Fibroblast of gingiva (primary cell): Measurements from ENCODE around the gene DCD.
"Not testable (repeated sequence)": the region's sequence is repeated elsewhere in the genome, so short reads cannot be mapped to it uniquely, and the experiment has no call there.

Experiments
- DNase-seq: peaks from one replicate; pipeline ENCODE4 v3.0.0-alpha.2; 2011; ENCODE audit warnings: low read depth

DCD gene, protein sequence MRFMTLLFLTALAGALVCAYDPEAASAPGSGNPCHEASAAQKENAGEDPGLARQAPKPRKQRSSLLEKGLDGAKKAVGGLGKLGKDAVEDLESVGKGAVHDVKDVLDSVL

GRCh38 chr12:54648265-54648664 lies at the start of gene DCD:
TSS of gene DCD (minus strand) at chr12:54648365. CDS start at chr12:54648303, 62 bp downstream.
- DNase-seq, result no peak

- DNase-seq, result no peak
Measured at GRCh38 chr12:54697851-54698250, 49.7 kb upstream of the DCD start.

GRCh38 chr12:54692353-54692752 lies 44.2 kb upstream of the DCD start:
- no peak for DNase-seq

- no peak for DNase-seq
Measured at GRCh38 chr12:54689984-54690383, 41.8 kb upstream of the DCD start.

- DNase-seq, result no peak
Measured at GRCh38 chr12:54689034-54689372, 40.8 kb upstream of the DCD start.

GRCh38 chr12:54688309-54689033 lies 40.3 kb upstream of the DCD start:
- no peak for DNase-seq

DNA sequence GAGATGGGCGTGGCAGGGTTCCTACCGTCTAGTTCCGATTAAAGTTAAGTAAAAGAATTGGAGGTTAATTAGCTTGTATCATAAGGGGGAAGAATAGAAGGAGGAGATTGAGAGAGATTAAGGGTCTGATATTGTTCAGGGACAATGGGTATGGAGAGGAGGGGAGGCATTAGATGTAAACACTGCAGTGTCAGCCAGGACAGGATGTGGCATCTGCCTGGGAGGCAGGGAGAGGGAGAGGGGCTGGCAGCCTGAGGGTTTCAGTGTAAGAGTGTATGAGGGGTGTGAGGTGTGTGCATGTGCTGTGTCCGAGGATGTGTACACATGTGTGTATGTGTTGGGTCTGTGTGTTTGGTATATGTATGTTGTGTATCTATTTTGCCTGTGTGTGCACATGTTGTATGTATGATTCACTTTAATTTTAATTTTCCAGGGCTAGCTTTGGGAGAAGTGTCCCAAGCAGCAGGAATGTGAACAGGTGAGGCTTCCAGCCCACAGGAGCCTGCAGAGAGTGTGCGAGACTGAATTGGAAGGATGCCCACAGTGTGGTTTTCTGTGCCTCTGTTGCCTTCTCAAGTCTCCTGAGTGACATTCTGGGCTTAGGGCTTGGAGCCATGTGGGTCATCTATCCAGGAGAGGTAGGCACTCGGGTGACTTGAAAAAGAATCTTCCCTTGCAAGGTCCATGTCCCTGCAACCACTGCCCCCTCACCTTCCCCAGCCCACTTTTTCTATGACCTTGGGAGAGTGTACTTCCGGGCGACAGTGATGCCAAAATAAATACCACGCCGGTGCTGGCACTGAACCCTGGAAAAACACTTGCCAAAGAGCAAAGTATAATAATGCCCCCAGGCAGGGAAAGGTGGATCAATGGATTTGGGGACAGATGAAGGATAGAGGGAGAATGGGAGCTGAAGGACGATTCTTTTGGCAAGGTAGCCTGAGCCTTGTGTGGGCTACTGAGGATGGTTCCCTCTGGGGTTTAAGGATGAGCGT lies 36.8 kb upstream of the DCD start:
- no peak for DNase-seq

GRCh38 chr12:54683398-54683797 lies 35.2 kb upstream of the DCD start:
- no peak for DNase-seq

GRCh38 chr12:54682674-54683073 lies 34.5 kb upstream of the DCD start:
- no peak for DNase-seq

GRCh38 chr12:54680374-54680773 lies 32.2 kb upstream of the DCD start:
- DNase-seq, result no peak

DNA sequence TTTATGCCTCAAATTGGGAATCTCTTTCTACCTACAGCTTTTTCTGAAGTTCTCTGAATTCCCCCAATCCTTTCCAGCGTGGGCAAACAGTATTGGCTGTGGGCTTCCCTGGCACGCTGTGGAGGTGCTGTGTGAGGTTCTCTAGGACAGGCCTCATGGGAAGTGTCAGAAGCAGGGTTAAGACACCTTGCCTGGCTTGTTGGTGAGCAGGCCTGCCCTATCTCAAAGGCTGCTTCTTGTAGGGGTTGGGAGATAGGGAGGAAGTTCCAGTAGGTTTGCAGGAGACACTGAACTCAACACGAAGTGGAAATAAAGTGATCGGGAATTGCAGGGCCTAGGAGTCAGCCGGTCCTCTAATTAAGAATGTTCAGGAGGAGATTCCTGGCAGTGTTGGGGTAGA lies 30.0 kb upstream of the DCD start:
- no peak for DNase-seq

DNA sequence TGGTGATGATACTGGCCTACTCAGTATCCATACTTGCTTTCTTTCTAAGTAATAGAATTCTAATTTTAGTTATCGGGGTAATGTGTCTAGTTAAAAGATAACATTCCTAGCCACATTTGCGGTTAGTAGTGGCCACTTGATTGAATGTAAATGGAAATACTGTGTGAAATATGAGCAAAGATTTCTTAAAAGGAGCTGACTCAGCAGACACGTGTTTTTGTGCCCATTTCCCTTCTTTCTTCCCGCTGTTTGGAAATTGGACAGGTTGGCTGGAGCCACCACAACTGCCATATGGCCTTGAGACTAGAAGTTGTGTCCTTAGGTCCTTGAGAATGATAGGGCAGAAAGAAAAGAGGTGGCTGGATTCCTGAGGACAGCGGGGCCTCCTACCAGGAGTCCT lies 19.8 kb upstream of the DCD start:
- no peak for DNase-seq

DNA sequence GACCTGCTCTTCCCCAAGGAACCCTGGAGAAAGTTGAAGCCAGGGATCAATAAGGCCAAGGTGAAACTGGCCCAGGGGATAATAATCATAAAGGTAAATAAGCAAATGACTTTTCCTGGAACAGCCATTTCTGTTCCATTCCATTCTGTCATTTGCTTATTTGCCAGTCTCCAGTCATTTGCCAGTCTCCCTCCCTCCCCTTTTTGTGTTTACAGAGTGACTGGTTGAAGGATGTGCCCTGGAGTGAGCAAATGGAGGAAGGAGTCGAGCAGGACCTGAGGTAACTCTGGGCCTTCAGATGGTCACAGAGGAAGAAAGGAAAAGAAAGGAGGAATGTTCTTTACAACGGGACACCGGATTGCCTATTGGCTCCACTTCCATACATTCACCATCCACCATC lies 17.8 kb upstream of the DCD start:
- DNase-seq, result no peak

GRCh38 chr12:54665022-54665635 lies 17.0 kb upstream of the DCD start:
- not testable (repeated sequence) for DNase-seq

DNA sequence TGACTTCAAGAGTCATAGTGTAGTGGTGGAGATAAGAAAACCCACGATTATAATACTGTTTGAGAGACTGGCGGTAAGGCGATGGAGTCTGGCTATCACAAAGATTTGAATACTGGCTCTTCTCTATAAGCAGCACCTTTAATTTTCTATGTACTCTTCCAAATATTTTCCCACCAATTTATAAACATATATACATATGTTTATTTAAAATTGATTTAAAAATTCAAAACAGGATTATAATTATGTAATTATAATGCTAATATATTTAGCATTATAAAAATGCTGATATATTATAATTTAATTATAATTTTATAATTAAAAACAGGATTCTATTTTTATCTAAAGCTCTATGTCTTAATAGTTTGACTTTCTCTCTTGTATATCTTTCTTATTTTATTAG lies 15.4 kb upstream of the DCD start:
- DNase-seq, result no peak

- DNase-seq, result no peak
Measured at GRCh38 chr12:54662026-54662425, 13.9 kb upstream of the DCD start.

GRCh38 chr12:54661048-54661447 lies 12.9 kb upstream of the DCD start:
- DNase-seq, result no peak

DNA sequence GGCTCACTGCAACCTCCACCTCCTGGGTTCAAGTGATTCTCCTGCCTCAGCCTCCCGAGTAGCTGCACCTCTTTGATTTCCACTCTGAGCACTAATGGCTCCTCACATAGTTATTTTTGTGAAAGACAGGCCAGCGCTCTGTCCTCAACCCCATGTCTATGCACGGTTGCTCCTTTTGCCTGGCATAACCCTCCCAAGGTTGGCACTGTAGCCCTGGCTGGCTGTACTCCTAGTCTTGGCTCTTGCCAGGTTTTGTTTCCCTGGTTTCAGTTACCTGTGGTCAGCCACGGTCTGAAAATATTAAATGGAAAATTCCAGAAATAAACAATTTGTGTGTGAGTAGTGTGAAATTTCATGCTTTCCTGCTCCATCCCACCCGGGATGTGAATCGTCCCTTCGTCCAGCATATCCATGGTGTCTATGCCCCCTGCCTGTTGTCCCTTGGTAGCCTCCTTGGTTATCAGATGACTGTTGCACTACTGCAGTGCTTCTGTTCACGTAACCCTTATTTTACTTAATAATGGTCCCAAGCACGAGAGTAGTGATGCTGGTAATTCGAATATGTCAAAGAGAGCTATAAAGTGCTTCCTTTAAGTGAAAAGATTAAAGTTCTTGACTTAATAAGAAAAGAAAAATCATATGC lies 12.3 kb upstream of the DCD start:
- no peak for DNase-seq

DNA sequence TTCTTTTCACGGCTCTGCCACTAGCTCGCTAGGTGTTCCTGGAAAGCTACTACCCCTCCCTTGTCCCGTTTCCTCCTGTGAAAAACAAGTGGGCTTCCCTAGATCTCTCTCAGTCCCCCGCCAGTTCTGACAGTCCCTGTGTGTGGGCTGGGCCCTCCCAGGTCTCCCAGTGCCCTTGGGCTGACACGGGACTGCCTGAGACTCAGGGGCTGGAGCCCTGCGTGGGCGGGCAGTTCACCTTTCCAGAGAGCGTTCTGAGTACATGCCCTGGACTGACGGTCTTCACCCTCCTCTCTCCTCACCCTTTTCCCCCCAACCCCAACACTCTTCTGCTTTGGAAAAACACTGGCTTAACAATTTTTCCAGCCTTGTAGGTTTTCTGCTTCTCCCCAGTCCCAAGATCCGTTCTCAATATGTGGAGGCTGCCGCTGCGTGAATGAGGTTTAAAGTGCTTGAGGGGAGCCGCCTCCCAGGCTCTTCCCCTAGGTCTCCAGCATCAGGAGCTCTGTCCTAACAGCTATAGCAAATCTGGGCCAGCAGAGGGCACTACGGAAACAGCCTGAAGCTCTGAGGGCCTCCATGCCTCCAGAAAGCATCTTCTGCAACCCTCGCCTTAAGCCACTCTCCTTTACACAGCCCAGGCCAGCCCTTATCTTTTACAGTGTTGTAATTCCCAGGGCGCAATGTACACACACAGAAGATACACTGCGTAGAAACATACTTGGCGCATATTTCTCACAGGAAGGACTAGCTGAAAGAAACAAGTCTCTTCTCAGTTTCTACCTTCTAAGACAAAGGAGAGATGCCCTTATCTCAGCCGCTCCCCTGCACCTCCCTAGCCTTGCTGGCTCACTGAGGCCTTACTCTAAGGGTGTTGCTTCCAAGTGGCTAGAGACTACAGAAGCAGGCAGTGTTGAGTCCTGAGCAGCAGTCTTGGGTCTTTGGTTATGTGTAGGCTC lies 10.4 kb upstream of the DCD start:
- DNase-seq, result no peak

GRCh38 chr12:54657105-54657607 lies 9.0 kb upstream of the DCD start:
- DNase-seq, result no peak

DNA sequence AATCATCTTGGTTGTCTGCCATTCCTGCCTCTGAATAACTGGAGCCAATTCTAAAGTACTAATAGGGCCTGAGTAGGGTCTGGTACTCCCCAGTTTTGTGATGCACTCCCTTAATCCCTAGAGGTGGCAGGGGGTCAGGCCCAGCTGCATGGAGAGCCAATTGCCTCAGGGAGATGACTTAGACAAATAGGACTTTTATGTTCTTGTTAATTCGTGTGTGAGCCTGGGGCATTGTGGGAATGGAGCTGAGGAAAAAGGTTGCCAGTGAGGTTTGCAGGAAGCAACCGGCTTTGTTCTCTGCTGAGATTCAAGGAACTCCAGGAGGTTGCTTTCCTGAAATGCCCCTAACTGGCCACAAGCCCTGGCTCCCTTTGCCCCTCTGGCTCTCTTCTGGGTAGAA lies 6.8 kb upstream of the DCD start:
- DNase-seq, result no peak
